Measurements from ENCODE around the gene DRC7.
"Not testable (repeated sequence)": the region's sequence is repeated elsewhere in the genome, so short reads cannot be mapped to it uniquely, and the experiment has no call there.

Gene DRC7

DNA sequence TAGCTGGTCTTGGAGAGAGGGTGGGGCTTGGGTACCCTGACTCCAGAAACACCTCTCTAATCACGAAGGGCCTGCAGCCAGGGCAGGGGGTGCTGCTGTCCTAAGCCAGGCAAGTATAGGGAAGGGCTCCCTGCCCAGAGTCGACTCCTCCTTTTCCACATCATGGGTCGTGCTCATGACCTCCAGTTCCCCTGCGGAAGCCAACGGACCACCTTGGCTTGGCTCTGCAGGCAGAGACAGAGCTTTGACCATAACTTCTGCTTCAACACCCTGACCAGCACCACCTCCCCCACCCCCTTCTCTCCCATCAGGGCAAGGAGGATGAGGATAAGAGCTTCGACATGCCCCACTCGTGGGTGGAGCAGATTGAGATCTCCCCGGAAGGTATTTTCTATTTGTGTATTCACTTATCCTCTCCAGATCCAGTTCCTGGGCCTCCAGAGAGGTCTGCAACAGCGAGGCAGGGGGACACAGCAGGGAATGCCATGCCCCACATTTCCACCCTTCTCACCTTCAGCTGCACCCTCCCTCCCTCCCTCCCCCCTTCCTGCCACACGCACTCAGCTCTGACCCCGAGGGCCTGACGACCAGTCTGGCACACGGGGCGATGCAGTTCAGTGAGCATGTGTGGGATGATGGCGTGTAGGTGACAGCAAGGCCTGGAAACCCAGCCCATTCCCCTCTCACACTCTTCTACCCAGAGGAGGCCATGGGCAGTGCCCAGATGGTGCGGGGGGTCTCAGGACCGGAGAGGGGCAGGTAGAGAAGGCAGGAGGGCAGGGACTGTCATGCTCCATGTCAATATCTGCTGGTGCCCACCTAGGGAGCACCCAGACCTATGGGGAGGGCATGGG lies 27.0 kb downstream of the DRC7 start:
- Mint-ChIP-seq H3K36me3 (no peaks in the 10 kb centered on the region), H3K27ac (no peak overlapping the region), H3K9me3 (no peaks in the 10 kb centered on the region), H3K27me3 (no peaks in the 10 kb centered on the region), H3K4me1 (peaks cover 11 to 13% of the 10 kb centered on the region in 2 donors), H3K4me3 (no peak overlapping the region)
- ATAC-seq (replicated peaks): no peak
- no peak for DNase-seq

GRCh38 chr16:57722210-57722499 lies 27.5 kb downstream of the DRC7 start:
- Mint-ChIP-seq H3K27me3 (no peaks in the 10 kb centered on the region), H3K36me3 (no peaks in the 10 kb centered on the region), H3K4me1 (peaks cover 11 to 13% of the 10 kb centered on the region in 2 donors), H3K27ac (no peak overlapping the region), H3K4me3 (no peak overlapping the region), H3K9me3 (no peaks in the 10 kb centered on the region)
- DNase-seq: no peak
- ATAC-seq (replicated peaks): no peak

GRCh38 chr16:57722651-57723050 lies 28.0 kb downstream of the DRC7 start:
- H3K4me1 Mint-ChIP-seq: peaks cover 11 to 13% of the 10 kb centered on the region in 2 donors
- H3K27ac Mint-ChIP-seq: no peak overlapping the region
- ATAC-seq (replicated peaks) (no peak), DNase-seq (no peak)
- no peaks in the 10 kb centered on the region for H3K36me3 Mint-ChIP-seq
- no peaks in the 10 kb centered on the region for H3K9me3 Mint-ChIP-seq
- no peaks in the 10 kb centered on the region for H3K27me3 Mint-ChIP-seq
- no peak overlapping the region for H3K4me3 Mint-ChIP-seq

- Mint-ChIP-seq H3K27me3 (no peaks in the 10 kb centered on the region), H3K4me3 (no peak overlapping the region), H3K36me3 (no peaks in the 10 kb centered on the region), H3K9me3 (no peaks in the 10 kb centered on the region), H3K4me1 (peaks cover 11 to 13% of the 10 kb centered on the region in 2 donors), H3K27ac (no peak overlapping the region)
- ATAC-seq (replicated peaks) (no peak), DNase-seq (no peak)
Observed at GRCh38 chr16:57723170-57723569, 28.6 kb downstream of the DRC7 start.

DNA sequence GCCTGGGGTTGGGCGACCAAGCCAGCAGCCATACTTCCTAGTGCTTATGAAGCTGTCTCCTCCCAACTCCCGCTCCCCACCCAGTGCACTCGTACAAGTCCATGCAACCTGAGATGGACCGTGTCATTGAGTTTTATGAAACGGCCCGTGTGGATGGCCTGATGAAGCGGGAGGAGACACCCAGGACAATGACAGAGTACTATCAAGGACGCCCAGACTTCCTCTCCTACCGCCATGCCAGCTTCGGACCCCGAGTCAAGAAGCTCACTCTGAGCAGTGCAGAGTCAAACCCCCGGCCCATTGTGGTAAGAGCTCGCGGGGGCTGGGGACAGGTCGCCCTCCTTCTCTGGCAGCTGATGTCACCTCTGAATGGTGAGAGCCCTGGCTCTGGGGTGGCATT lies 29.9 kb downstream of the DRC7 start:
- H3K4me1 Mint-ChIP-seq: peaks cover 11 to 13% of the 10 kb centered on the region in 2 donors
- H3K27me3 Mint-ChIP-seq: no peaks in the 10 kb centered on the region
- no peaks in the 10 kb centered on the region for H3K36me3 Mint-ChIP-seq
- H3K27ac Mint-ChIP-seq: no peak overlapping the region
- no peaks in the 10 kb centered on the region for H3K9me3 Mint-ChIP-seq
- ATAC-seq (replicated peaks): no peak
- no peak for DNase-seq
- no peak overlapping the region for H3K4me3 Mint-ChIP-seq

DNA sequence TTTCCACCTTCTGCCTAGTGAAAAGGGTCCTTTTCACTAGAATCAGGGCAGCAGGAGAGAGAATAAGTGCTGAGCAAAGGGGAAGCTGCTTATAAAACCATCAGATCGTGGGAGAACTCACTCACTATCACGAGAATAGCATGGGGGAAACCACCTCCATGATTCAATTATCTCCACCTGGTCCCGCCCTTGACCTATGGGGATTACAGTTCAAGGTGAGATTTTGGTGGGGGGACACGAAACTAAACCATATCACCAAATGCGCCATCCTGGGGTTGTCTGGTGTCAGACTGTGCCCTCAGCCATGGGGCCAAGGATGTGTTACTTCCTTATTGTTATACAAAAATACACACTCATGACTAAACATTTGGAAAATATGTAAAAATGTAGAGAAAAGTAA lies 30.5 kb downstream of the DRC7 start:
- no peak overlapping the region for H3K4me3 Mint-ChIP-seq
- no peaks in the 10 kb centered on the region for H3K9me3 Mint-ChIP-seq
- H3K36me3 Mint-ChIP-seq: no peaks in the 10 kb centered on the region
- ATAC-seq (replicated peaks): peak; percentile 72 to 79
- peak; percentile 29 for DNase-seq
- H3K27me3 Mint-ChIP-seq: no peaks in the 10 kb centered on the region
- H3K27ac Mint-ChIP-seq: peak overlapping the region; percentile 75
- peaks cover 11 to 13% of the 10 kb centered on the region in 2 donors for H3K4me1 Mint-ChIP-seq

DNA sequence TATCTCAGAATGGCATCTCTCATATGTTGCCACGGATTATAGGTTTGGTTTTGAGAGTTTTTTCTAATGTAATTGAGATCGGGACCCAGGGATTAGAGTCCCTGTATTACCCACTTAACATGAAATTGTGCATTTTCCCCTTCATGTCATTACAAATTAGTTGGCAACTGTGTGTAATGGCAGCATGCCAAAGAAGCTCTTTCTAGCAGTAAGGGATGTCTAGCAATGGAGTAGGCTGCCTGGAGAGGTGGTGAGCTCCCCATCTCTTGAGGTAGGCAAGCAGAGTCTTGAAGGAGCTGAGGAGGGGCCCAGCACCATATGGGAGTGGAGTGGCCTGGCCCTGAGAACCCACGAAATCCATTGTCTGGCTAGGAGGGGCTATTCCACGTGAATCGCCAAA lies 30.9 kb downstream of the DRC7 start:
- DNase-seq (no peak), ATAC-seq (replicated peaks) (peak; percentile 10 to 28)
- Mint-ChIP-seq H3K27ac (no peak overlapping the region), H3K27me3 (no peaks in the 10 kb centered on the region), H3K4me3 (no peak overlapping the region), H3K36me3 (no peaks in the 10 kb centered on the region), H3K9me3 (no peaks in the 10 kb centered on the region), H3K4me1 (peaks cover 11 to 13% of the 10 kb centered on the region in 2 donors)

- no peaks in the 10 kb centered on the region for H3K36me3 Mint-ChIP-seq
- H3K4me3 Mint-ChIP-seq: no peak overlapping the region
- no peaks in the 10 kb centered on the region for H3K27me3 Mint-ChIP-seq
- H3K27ac Mint-ChIP-seq: no peak overlapping the region
- ATAC-seq (replicated peaks) (no peak), DNase-seq (no peak)
- H3K4me1 Mint-ChIP-seq: peaks cover 11 to 13% of the 10 kb centered on the region in 2 donors
- no peaks in the 10 kb centered on the region for H3K9me3 Mint-ChIP-seq
Observed at GRCh38 chr16:57725976-57726375, 31.4 kb downstream of the DRC7 start.

- Mint-ChIP-seq H3K27me3 (no peaks in the 10 kb centered on the region), H3K4me1 (peaks cover 11 to 13% of the 10 kb centered on the region in 2 donors), H3K4me3 (no peak overlapping the region), H3K36me3 (no peaks in the 10 kb centered on the region), H3K9me3 (peaks cover 0 to 3% of the 10 kb centered on the region in 2 donors), H3K27ac (no peak overlapping the region)
- no peak for DNase-seq
- ATAC-seq (replicated peaks): no peak
Observed at GRCh38 chr16:57726433-57726947, 31.9 kb downstream of the DRC7 start.

GRCh38 chr16:57727610-57728009 lies 33.0 kb downstream of the DRC7 start:
- Mint-ChIP-seq H3K4me1 (peaks cover 8 to 13% of the 10 kb centered on the region in 2 donors), H3K27me3 (no peaks in the 10 kb centered on the region), H3K36me3 (peaks cover 2% of the 10 kb centered on the region in 2 donors), H3K4me3 (no peak overlapping the region), H3K9me3 (peaks cover 2 to 5% of the 10 kb centered on the region in 2 donors), H3K27ac (no peak overlapping the region)
- ATAC-seq (replicated peaks) (no peak), DNase-seq (no peak)

- no peak for ATAC-seq (replicated peaks)
- no peak for DNase-seq
- H3K36me3 Mint-ChIP-seq: peaks cover 11% of the 10 kb centered on the region in 2 donors
- no peaks in the 10 kb centered on the region for H3K27me3 Mint-ChIP-seq
- peaks cover 13% of the 10 kb centered on the region in 2 donors for H3K4me1 Mint-ChIP-seq
- no peak overlapping the region for H3K27ac Mint-ChIP-seq
- no peak overlapping the region for H3K4me3 Mint-ChIP-seq
- peaks cover 9 to 13% of the 10 kb centered on the region in 2 donors for H3K9me3 Mint-ChIP-seq
Observed at GRCh38 chr16:57728336-57729181, 34.0 kb downstream of the DRC7 start.

DNA sequence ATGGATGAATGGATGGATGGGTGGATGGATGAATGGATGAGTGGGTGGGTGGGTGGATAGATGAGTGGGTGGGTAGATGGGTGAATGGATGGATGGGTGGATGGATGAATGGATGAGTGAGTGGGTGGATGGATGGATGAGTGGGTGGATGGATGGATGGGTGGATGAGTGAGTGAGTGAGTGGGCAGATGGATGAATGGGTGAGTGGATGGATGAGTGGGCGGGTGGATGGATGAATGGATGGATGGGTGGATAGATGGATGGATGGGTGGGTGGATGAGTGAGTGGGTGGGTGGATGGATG lies 34.5 kb downstream of the DRC7 start:
- Mint-ChIP-seq H3K4me3 (no peak overlapping the region), H3K9me3 (peaks cover 9 to 13% of the 10 kb centered on the region in 2 donors), H3K4me1 (peaks cover 13% of the 10 kb centered on the region in 2 donors), H3K27ac (no peak overlapping the region), H3K27me3 (no peaks in the 10 kb centered on the region), H3K36me3 (peaks cover 11% of the 10 kb centered on the region in 2 donors)
- ATAC-seq (replicated peaks) (no peak), DNase-seq (no peak)

- not testable (repeated sequence) for H3K27me3 Mint-ChIP-seq; ATAC-seq (replicated peaks)
- H3K36me3 Mint-ChIP-seq: peaks cover 11% of the 10 kb centered on the region in 2 donors
Observed at GRCh38 chr16:57729852-57730251, 35.2 kb downstream of the DRC7 start.

DNA sequence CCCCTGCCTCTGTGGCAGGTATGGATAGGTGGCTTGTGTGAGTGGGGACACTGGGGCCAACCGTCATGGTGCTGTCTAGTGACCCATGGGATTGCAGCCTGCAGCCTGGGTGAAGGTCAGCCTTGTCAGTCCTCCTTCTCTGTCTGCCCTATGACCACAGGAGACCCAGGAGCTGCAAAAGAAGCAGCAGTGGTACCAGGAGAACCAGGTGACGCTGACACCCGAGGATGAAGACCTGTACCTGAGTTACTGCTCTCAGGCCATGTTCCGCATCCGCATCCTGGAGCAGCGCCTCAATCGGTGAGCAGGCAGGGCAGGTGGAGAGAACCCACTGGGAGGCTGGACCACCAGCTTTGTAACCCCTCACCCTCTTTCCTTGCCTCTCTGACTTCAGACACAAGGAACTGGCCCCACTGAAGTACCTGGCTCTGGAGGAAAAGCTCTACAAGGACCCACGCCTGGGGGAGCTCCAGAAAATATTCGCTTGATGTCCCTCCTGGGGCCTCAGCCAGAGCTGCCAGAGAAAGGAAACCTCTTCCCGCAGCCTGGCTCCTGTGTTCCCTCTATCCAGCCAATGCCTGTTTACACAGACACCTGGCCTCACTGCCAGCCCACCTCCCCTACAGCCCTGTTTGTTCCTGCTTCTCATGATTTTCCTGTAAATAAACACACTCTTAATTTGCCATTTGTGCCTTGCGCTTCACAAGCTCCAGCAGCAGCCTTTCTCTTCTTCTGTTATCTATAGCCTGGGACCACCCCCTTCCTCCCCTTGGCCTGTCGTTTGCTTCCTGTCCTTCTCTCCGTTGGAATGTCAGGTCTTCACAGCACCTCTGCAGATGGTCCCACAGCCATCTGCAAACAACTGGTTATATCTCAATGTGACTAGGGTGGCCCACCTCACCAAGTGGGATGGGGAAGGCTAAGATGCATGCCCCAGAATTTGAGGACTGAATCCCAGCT lies 36.4 kb downstream of the DRC7 start:
- no peaks in the 10 kb centered on the region for H3K27me3 Mint-ChIP-seq
- H3K4me3 Mint-ChIP-seq: no peak overlapping the region
- no peak for DNase-seq
- peaks cover 12 to 13% of the 10 kb centered on the region in 2 donors for H3K36me3 Mint-ChIP-seq
- H3K9me3 Mint-ChIP-seq: peaks cover 9 to 13% of the 10 kb centered on the region in 2 donors
- no peak for ATAC-seq (replicated peaks)
- no peak overlapping the region for H3K27ac Mint-ChIP-seq
- peaks cover 6 to 9% of the 10 kb centered on the region in 2 donors for H3K4me1 Mint-ChIP-seq

More at GRCh38 chr16:57729852-57730251, 35.2 kb downstream of the DRC7 start:
- not testable (repeated sequence) for H3K4me3 Mint-ChIP-seq, DNase-seq, H3K27ac Mint-ChIP-seq
- Mint-ChIP-seq H3K4me1 (peaks cover 7 to 13% of the 10 kb centered on the region in 2 donors), H3K9me3 (peaks cover 9 to 13% of the 10 kb centered on the region in 2 donors)
